H1 (cell line): ENCODE measurements around the gene P3H4. TPM values are rescaled to one million over a fixed set of nuclear protein-coding genes. Genes with fewer than 3 reads are reported as not detected.

ENCODE experiments used
- CTCF ChIA-PET: fragments of 300-600 bp; sonication (Branson Sonifier 250); formaldehyde crosslinking; loops from one replicate; lab custom pipeline; 2021; ENCODE audit not compliant: partially characterized antibody; lab: Charles Lee
- POLR2A ChIA-PET: fragments of 300-600 bp; sonication (Branson Sonifier 250); formaldehyde crosslinking; loops from one replicate; lab custom pipeline; 2021; ENCODE audit warnings: inconsistent platforms; ENCODE audit not compliant: partially characterized antibody; lab: Charles Lee
- DNase-seq, 2 experiments: peaks; one replicate each; pipeline versions ENCODE4 v3.0.0 to v3.0.0-alpha.2; 2010 to 2022; ENCODE audit warnings: low spot score in 2 of 2, low read depth in 1 of 2, mixed read lengths in 1 of 2
- FAIRE-seq: peaks from 2 replicates; lab custom pipeline; 2011; peaks lifted over from hg19 to GRCh38; lab: Jason Lieb, UNC
- H2AFZ ChIP-seq: 2 replicates; pipeline ENCODE4 v1.8.1; 2012; ENCODE audit warnings: low read length, inconsistent platforms
- H2AK5ac ChIP-seq: 2 replicates; pipeline ENCODE4 v1.6.1; 2013; ENCODE audit warnings: low read depth, low read length
- H2BK120ac ChIP-seq: replicated peaks from 2 replicates; pipeline ENCODE3; 2013; ENCODE audit warnings: low read depth, low read length, inconsistent platforms
- H2BK12ac ChIP-seq: 2 replicates; pipeline ENCODE4 v1.6.1; 2013; ENCODE audit warnings: low read depth, low read length
- H2BK15ac ChIP-seq: 2 replicates; pipeline ENCODE4 v1.6.1; 2013; ENCODE audit warnings: low read length
- H2BK20ac ChIP-seq: 2 replicates; pipeline ENCODE4 v1.6.1; 2013; ENCODE audit warnings: low read length
- H2BK5ac ChIP-seq: 2 replicates; pipeline ENCODE4 v1.6.1; 2013; ENCODE audit warnings: low read depth, low read length
- H3K14ac ChIP-seq: 2 replicates; pipeline ENCODE4 v1.6.1; 2013; ENCODE audit warnings: inconsistent platforms; ENCODE audit not compliant: insufficient read length
- H3K18ac ChIP-seq: 2 replicates; pipeline ENCODE4 v1.6.1; 2013; ENCODE audit warnings: low read length; ENCODE audit errors: extremely low read depth
- H3K23ac ChIP-seq: 2 replicates; pipeline ENCODE4 v1.6.1; 2013; ENCODE audit warnings: inconsistent platforms; ENCODE audit not compliant: insufficient read length
- H3K23me2 ChIP-seq: 2 replicates; pipeline ENCODE4 v1.6.1; 2013; ENCODE audit warnings: low read depth, low read length
- H3K27ac ChIP-seq: 2 replicates; pipeline ENCODE4 v1.6.1; 2011; ENCODE audit warnings: low read depth, low read length, inconsistent platforms
- H3K27me3 ChIP-seq, 4 experiments: replicated peaks in 1 of 4; 1 replicate in 1 of 4; 2 replicates in 3 of 4; pipeline versions ENCODE4 v1.6.1 to v1.8.1; 2011 to 2013; ENCODE audit warnings: low read length in 3 of 4, mild to moderate bottlenecking in 3 of 4, inconsistent platforms in 2 of 4, mixed read lengths in 2 of 4, moderate library complexity in 1 of 4; ENCODE audit not compliant: control insufficient read depth in 3 of 4, insufficient read depth in 3 of 4; ENCODE audit errors: extremely low read depth in 1 of 4
- H3K36me3 ChIP-seq, 4 experiments: 2 replicates each; pipeline versions ENCODE4 v1.6.1 to v1.8.1; 2011 to 2013; ENCODE audit warnings: mild to moderate bottlenecking in 4 of 4, low read length in 3 of 4, moderate library complexity in 2 of 4, control low read depth in 1 of 4, inconsistent platforms in 1 of 4; ENCODE audit not compliant: insufficient read depth in 4 of 4, control insufficient read depth in 2 of 4
- H3K4ac ChIP-seq: replicated peaks from 2 replicates; pipeline ENCODE3; 2013; ENCODE audit warnings: low read length, low read depth, mixed read lengths, inconsistent platforms; ENCODE audit not compliant: insufficient read length
- H3K4me1 ChIP-seq, 4 experiments: replicated peaks in 1 of 4; 1 replicate in 1 of 4; 2 replicates in 3 of 4; pipeline versions ENCODE4 v1.6.1 to v1.8.1; 2011 to 2013; ENCODE audit warnings: low read length in 3 of 4, inconsistent platforms in 2 of 4, mixed read lengths in 1 of 4; ENCODE audit not compliant: insufficient read depth in 4 of 4, control insufficient read depth in 3 of 4
- H3K4me2 ChIP-seq, 2 experiments: 2 replicates each; pipeline versions ENCODE4 v1.6.1 to v1.8.1; 2011 to 2013; ENCODE audit warnings: low read depth in 2 of 2, low read length in 2 of 2, control low read depth in 1 of 2, inconsistent platforms in 1 of 2, mild to moderate bottlenecking in 1 of 2; ENCODE audit not compliant: insufficient read depth in 1 of 2
- H3K4me3 ChIP-seq, 4 experiments: fragments of 200-600, 300-600 bp in 1 of 4; sonication (generic), shearing (Covaris generic), sonication (Bioruptor Twin) in 1 of 4; 2 replicates each; pipeline versions ENCODE4 v1.5.1 to v1.8.1; 2011 to 2016; ENCODE audit warnings: low read length in 4 of 4, low read depth in 3 of 4, control low read depth in 2 of 4, inconsistent platforms in 2 of 4, mild to moderate bottlenecking in 2 of 4, mixed read lengths in 1 of 4, moderate library complexity in 1 of 4; ENCODE audit not compliant: insufficient read depth in 2 of 4; ENCODE audit errors: extremely low read depth in 1 of 4
- H3K56ac ChIP-seq: replicated peaks from 2 replicates; pipeline ENCODE3; 2013; ENCODE audit warnings: low read depth, mild to moderate bottlenecking, mixed read lengths, low read length, inconsistent platforms; ENCODE audit not compliant: insufficient read length
- H3K79me1 ChIP-seq: 2 replicates; pipeline ENCODE4 v1.6.1; 2013; ENCODE audit warnings: low read depth, low read length, control low read depth
- H3K79me2 ChIP-seq, 2 experiments: 2 replicates each; pipeline versions ENCODE4 v1.6.1 to v1.8.1; 2012 to 2013; ENCODE audit warnings: low read length in 2 of 2, mild to moderate bottlenecking in 2 of 2, inconsistent platforms in 1 of 2; ENCODE audit not compliant: insufficient read depth in 2 of 2, control insufficient read depth in 1 of 2
- H3K9ac ChIP-seq, 4 experiments: replicated peaks in 1 of 4; 1 replicate in 1 of 4; 2 replicates in 3 of 4; pipeline versions ENCODE4 v1.6.1 to v1.8.1; 2011 to 2013; ENCODE audit warnings: low read depth in 3 of 4, low read length in 3 of 4, control low read depth in 2 of 4, mild to moderate bottlenecking in 2 of 4, moderate library complexity in 2 of 4, inconsistent platforms in 1 of 4; ENCODE audit errors: extremely low read depth in 1 of 4
- H3K9me3 ChIP-seq, 2 experiments: 2 replicates each; pipeline versions ENCODE4 v1.6.1 to v1.8.1; 2012 to 2013; ENCODE audit warnings: mild to moderate bottlenecking in 2 of 2, moderate library complexity in 2 of 2, control low read depth in 1 of 2, inconsistent platforms in 1 of 2, low read depth in 1 of 2, low read length in 1 of 2, mixed read lengths in 1 of 2; ENCODE audit not compliant: insufficient read depth in 2 of 2
- H4K20me1 ChIP-seq, 2 experiments: replicated peaks in 1 of 2; 2 replicates each; pipeline versions ENCODE3 to v1.8.1; 2011 to 2013; ENCODE audit warnings: inconsistent platforms in 2 of 2, low read length in 2 of 2, mild to moderate bottlenecking in 1 of 2; ENCODE audit not compliant: insufficient read depth in 2 of 2, control insufficient read depth in 1 of 2
- H4K5ac ChIP-seq: 2 replicates; pipeline ENCODE4 v1.6.1; 2013; ENCODE audit warnings: low read length, low read depth, mixed read lengths, inconsistent platforms; ENCODE audit not compliant: insufficient read length
- H4K8ac ChIP-seq: 2 replicates; pipeline ENCODE4 v1.8.0; 2013; ENCODE audit warnings: mild to moderate bottlenecking, moderate library complexity, low read length, inconsistent platforms; ENCODE audit not compliant: insufficient read depth; ENCODE audit errors: extremely low read depth
- H4K91ac ChIP-seq: replicated peaks from 2 replicates; pipeline ENCODE3; 2013; ENCODE audit warnings: low read length, mixed read lengths, inconsistent platforms; ENCODE audit not compliant: insufficient read length
- EP300 ChIP-seq, 2 experiments: IDR thresholded peaks; 1 replicate in 1 of 2; 2 replicates in 1 of 2; pipeline ENCODE4 v1.6.1; 2011 to 2012; ENCODE audit warnings: low read depth in 2 of 2, low read length in 2 of 2, mild to moderate bottlenecking in 2 of 2, borderline replicate concordance in 1 of 2, inconsistent platforms in 1 of 2, moderate library complexity in 1 of 2
- MAX ChIP-seq: IDR thresholded peaks from 2 replicates; pipeline ENCODE4 v1.6.1; 2012; ENCODE audit warnings: inconsistent platforms
- SAP30 ChIP-seq: fragments of 300-600 bp; sonication (generic); IDR thresholded peaks from 2 replicates; pipeline ENCODE4 v1.7.1; 2012; ENCODE audit warnings: low read length, moderate library complexity, mild to moderate bottlenecking, inconsistent platforms; ENCODE audit not compliant: insufficient read depth, insufficient replicate concordance
- WGBS, 2 experiments: shearing (Covaris generic) in 1 of 2; methylation state at CpG; one replicate each; pipeline versions ENCODE4 v1.1.6 to v1.1.7; 2013 to 2015; ENCODE audit warnings: low lambda C conversion rate in 2 of 2, mixed read lengths in 2 of 2, inconsistent platforms in 1 of 2, low coverage in 1 of 2, missing lambda C conversion rate in 1 of 2; ENCODE audit not compliant: insufficient replicate concordance in 2 of 2, insufficient coverage in 1 of 2, insufficient read length in 1 of 2; ENCODE audit errors: extremely low coverage in 1 of 2, missing lambda C conversion rate in 1 of 2; 5-methylcytosine and 5-hydroxymethylcytosine counted together
- polyA plus RNA-seq, 7 experiments: library from polyadenylated mRNA; depleted of rRNA in 3 of 7; stranded (reverse) in 5 of 7; unstranded in 2 of 7; fragments of >200 nt in 5 of 7; fragments of 200-250 nt in 2 of 7; gene quantifications; 1 replicate in 5 of 7; 2 replicates in 1 of 7; 4 replicates in 1 of 7; pipeline versions ENCODE4 v1.2.1 to v1.2.3, GENCODE V29; 2011 to 2013; ENCODE audit warnings: missing spikeins in 2 of 7, mixed read lengths in 2 of 7
- total RNA-seq: library from RNA; stranded (reverse); fragmentation: NEBNext Ultra II Directional; extraction: Animal tissue kit (Norgen Biotek cat#: 25700); gene quantifications from 2 replicates; pipeline ENCODE4 v1.2.1, GENCODE V29; 2021

The P3H4 gene
- total and polyA plus RNA-seq, 2 of the 8 experiments (the other 6 are each of a cell fraction or from before 2014, with no cell fraction given): 23.4 to 26.7 TPM

- 75% methylated on average over 20 of the region's 21 CpGs; no CpG with 5 or more reads in 1 of the 2 experiments for WGBS, 2 experiments
- Histone ChIP-seq H4K5ac (no peak overlapping the region), H2BK120ac (no peak overlapping the region), H3K79me2 (no peaks in the 10 kb centered on the region), H3K4me3 (peak overlapping the region; percentile 52 to 96 (median 82); a peak in 7 of 8 replicates), H3K23ac (no peak overlapping the region), H3K79me1 (peaks cover 5% of the 10 kb centered on the region; the same call in 1 of the 2 replicates), H3K27me3 (peaks cover 0 to 5% (median 0%) of the 10 kb centered on the region in 4 experiments; a peak in 1 of 7 replicates), H3K14ac (no peak overlapping the region), H2AK5ac (no peak overlapping the region), H2BK5ac (no peak overlapping the region), H2BK20ac (no peak overlapping the region), H3K4ac (no peak overlapping the region), H3K9me3 (no peaks in the 10 kb centered on the region), H4K91ac (no peak overlapping the region), H2AFZ (peak overlapping the region; percentile 99), H2BK15ac (0 out of 2 replicates have a peak overlapping the region, but pooled peaks have one; percentile 40), H4K20me1 (no peaks in the 10 kb centered on the region), H3K36me3 (peaks cover 0 to 12% (median 3%) of the 10 kb centered on the region in 4 experiments; a peak in 4 of 8 replicates), H3K18ac (no peak overlapping the region), H3K4me1 (peaks cover 0 to 5% (median 0%) of the 10 kb centered on the region in 4 experiments; a peak in 1 of 7 replicates), H2BK12ac (no peak overlapping the region), H3K4me2 (peak overlapping the region; percentile 80 to 83), H3K56ac (no peak overlapping the region), H3K9ac (0 out of 7 replicates have a peak overlapping the region, but pooled peaks of 1 of the 4 experiments have one; percentile 9), H3K23me2 (peaks cover 6% of the 10 kb centered on the region; the same call in 1 of the 2 replicates), H4K8ac (peak overlapping the region; percentile 45; the same call in 1 of the 2 replicates), H3K27ac (no peak overlapping the region)
- FAIRE-seq (no peak), DNase-seq (no peak)
- ChIA-PET POLR2A (interaction anchor here (0.7 to 3.3 kb wide), 4 partner anchors 12 to 51 kb away, joined by 3 to 18 read pairs (median 10); partner anchors contain the start of gene JUP), CTCF (interaction anchor here (1.4 kb wide), 1 partner anchor 17 kb away, joined by 3 read pairs; no protein-coding TSS in a partner anchor)
- TF ChIP-seq EP300 (IDR thresholded peaks at IDR 0.05; ENCODE audit: borderline replicate concordance in 1 of 2, low read depth in 2 of 2, low read length in 2 of 2): no peak
- TF ChIP-seq SAP30: no peak
- no peak for TF ChIP-seq MAX
Observed at GRCh38 chr17:41836550-41837196, 24.9 kb upstream of the P3H4 start.
